Neuronal stem cell (in vitro differentiated cells): Measurements from ENCODE around the gene PEAR1.
A peak's percentile ranks its signal among the peaks of the same experiment; 100 is the strongest.

Experiments used
- DNase-seq: peaks from one replicate; pipeline ENCODE4 v3.0.0-alpha.2; 2013; ENCODE audit warnings: low spot score
- H2AFZ ChIP-seq: one replicate; pipeline ENCODE4 v1.6.1; 2013; ENCODE audit warnings: mild to moderate bottlenecking, low read length, inconsistent platforms
- H2AK5ac ChIP-seq: 2 replicates; pipeline ENCODE4 v1.6.1; 2013; ENCODE audit warnings: low read depth, mild to moderate bottlenecking, inconsistent platforms, low read length, moderate library complexity, mixed read lengths
- H2BK120ac ChIP-seq: 2 replicates; pipeline ENCODE4 v1.6.1; 2013; ENCODE audit warnings: low read depth, mild to moderate bottlenecking, inconsistent platforms, low read length, moderate library complexity, mixed read lengths
- H2BK12ac ChIP-seq: one replicate; pipeline ENCODE4 v1.6.1; 2013; ENCODE audit warnings: low read length, inconsistent platforms
- H2BK15ac ChIP-seq: 2 replicates; pipeline ENCODE4 v1.6.1; 2013; ENCODE audit warnings: mild to moderate bottlenecking, low read length, inconsistent platforms, mixed read lengths
- H2BK5ac ChIP-seq: one replicate; pipeline ENCODE4 v1.6.1; 2013; ENCODE audit warnings: inconsistent platforms, mild to moderate bottlenecking, low read length, moderate library complexity
- H3K14ac ChIP-seq: one replicate; pipeline ENCODE4 v1.6.1; 2013; ENCODE audit warnings: low read length, inconsistent platforms
- H3K18ac ChIP-seq: 2 replicates; pipeline ENCODE4 v1.6.1; 2013; ENCODE audit warnings: low read length, inconsistent platforms
- H3K23ac ChIP-seq: 2 replicates; pipeline ENCODE4 v1.6.1; 2013; ENCODE audit warnings: low read depth, mild to moderate bottlenecking, mixed read lengths, low read length, inconsistent platforms; ENCODE audit not compliant: poor library complexity
- H3K27ac ChIP-seq: replicated peaks from 3 replicates; pipeline ENCODE4 v1.5.1; 2013; ENCODE audit warnings: low read length, inconsistent platforms
- H3K27me3 ChIP-seq, 3 experiments: 2 replicates each; pipeline ENCODE4 v1.6.1; 2013; ENCODE audit warnings: low read length in 3 of 3, mild to moderate bottlenecking in 2 of 3, inconsistent platforms in 1 of 3, low read depth in 1 of 3, mixed read lengths in 1 of 3, moderate library complexity in 1 of 3; ENCODE audit not compliant: control insufficient read depth in 3 of 3, insufficient read depth in 3 of 3
- H3K36me3 ChIP-seq, 2 donors: replicated peaks in 1 of 2; 2 replicates each; pipeline ENCODE4 v1.6.1; 2013; ENCODE audit warnings: low read length in 2 of 2; ENCODE audit not compliant: control insufficient read depth in 2 of 2, insufficient read depth in 2 of 2
- H3K4ac ChIP-seq: 2 replicates; pipeline ENCODE4 v1.6.1; 2013; ENCODE audit warnings: inconsistent platforms, mild to moderate bottlenecking, low read length, moderate library complexity
- H3K4me1 ChIP-seq, 2 donors: 1 replicate in 1 of 2; 2 replicates in 1 of 2; pipeline ENCODE4 v1.6.1; 2013; ENCODE audit warnings: low read length in 2 of 2, low read depth in 1 of 2; ENCODE audit not compliant: control insufficient read depth in 2 of 2, insufficient read depth in 1 of 2
- H3K4me2 ChIP-seq: one replicate; pipeline ENCODE4 v1.6.1; 2013; ENCODE audit warnings: mild to moderate bottlenecking, low read length, inconsistent platforms; ENCODE audit not compliant: insufficient read depth, poor library complexity, severe bottlenecking
- H3K4me3 ChIP-seq, 2 donors: 2 replicates each; pipeline ENCODE4 v1.5.1; 2013; ENCODE audit warnings: low read length in 2 of 2, mild to moderate bottlenecking in 2 of 2, inconsistent platforms in 1 of 2, moderate library complexity in 1 of 2
- H3K79me1 ChIP-seq: one replicate; pipeline ENCODE4 v1.6.1; 2013; ENCODE audit warnings: low read depth, mild to moderate bottlenecking, inconsistent platforms, low read length, moderate library complexity
- H3K9ac ChIP-seq: one replicate; pipeline ENCODE4 v1.6.1; 2013; ENCODE audit warnings: mild to moderate bottlenecking, low read depth, low read length, inconsistent platforms; ENCODE audit not compliant: poor library complexity
- H3K9me3 ChIP-seq, 2 donors: replicated peaks in 1 of 2; 2 replicates each; pipeline versions ENCODE3 to v1.6.1; 2013; ENCODE audit warnings: low read length in 2 of 2, mild to moderate bottlenecking in 2 of 2, inconsistent platforms in 1 of 2, low read depth in 1 of 2, mixed read lengths in 1 of 2, moderate library complexity in 1 of 2; ENCODE audit not compliant: control insufficient read depth in 2 of 2, insufficient read depth in 1 of 2
- H4K8ac ChIP-seq: one replicate; pipeline ENCODE4 v1.6.1; 2013; ENCODE audit warnings: low read depth, mild to moderate bottlenecking, inconsistent platforms, low read length, moderate library complexity
- H4K91ac ChIP-seq: one replicate; pipeline ENCODE4 v1.6.1; 2013; ENCODE audit warnings: low read length, low read depth, mild to moderate bottlenecking, inconsistent platforms; ENCODE audit not compliant: poor library complexity
- WGBS, 2 donors: extraction: QIAGEN DNeasy Blood & Tissue Kit; methylation state at CpG; one replicate each; pipeline ENCODE4 v1.1.7; 2013; ENCODE audit warnings: missing lambda C conversion rate in 2 of 2, mixed read lengths in 1 of 2; ENCODE audit not compliant: insufficient read length in 2 of 2, insufficient replicate concordance in 1 of 2; ENCODE audit errors: extremely low coverage in 2 of 2; 5-methylcytosine and 5-hydroxymethylcytosine counted together

Gene PEAR1

DNA sequence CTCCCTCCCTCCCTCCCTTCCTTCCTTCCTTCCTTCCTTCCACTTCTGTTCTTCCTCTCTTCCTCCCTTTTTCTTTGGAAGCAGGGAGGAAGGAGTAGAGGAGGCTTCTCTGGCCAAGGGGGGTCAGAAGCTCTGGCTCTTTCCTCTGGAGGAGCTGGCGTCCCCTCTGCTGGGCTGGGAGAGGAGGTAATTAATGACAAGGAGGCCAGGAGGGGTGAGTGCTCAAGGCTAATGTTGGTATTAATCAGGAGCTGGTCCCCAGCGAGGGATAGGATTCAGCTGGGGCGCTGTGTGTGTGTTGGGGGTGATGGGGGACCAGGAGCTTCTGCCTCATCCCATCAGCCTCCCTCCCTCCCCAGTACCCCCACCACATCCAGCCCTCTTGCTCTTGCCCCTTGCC is 6.2 kb upstream of the PEAR1 start:
- Histone ChIP-seq H3K4me3 (no peak overlapping the region), H3K23ac (no peak overlapping the region), H2BK120ac (no peak overlapping the region), H3K4me2 (no peak overlapping the region), H2AK5ac (no peak overlapping the region), H3K18ac (no peak overlapping the region), H2BK15ac (no peak overlapping the region), H3K27me3 (peaks cover 0 to 77% (median 14%) of the 10 kb centered on the region in 3 experiments), H3K9ac (no peak overlapping the region), H4K8ac (no peak overlapping the region), H3K4ac (no peak overlapping the region), H3K14ac (no peak overlapping the region), H2AFZ (peak overlapping the region; percentile 7), H2BK5ac (no peak overlapping the region), H2BK12ac (no peak overlapping the region), H3K79me1 (no peaks in the 10 kb centered on the region), H3K27ac (no peak overlapping the region), H3K4me1 (peaks cover 5 to 23% of the 10 kb centered on the region in 2 donors), H3K9me3 (no peaks in the 10 kb centered on the region), H3K36me3 (no peaks in the 10 kb centered on the region), H4K91ac (no peak overlapping the region)
- WGBS, 2 donors: no CpG with 5 or more reads among the region's 3 CpGs
- DNase-seq: no peak

- Histone ChIP-seq H3K9ac (peak overlapping the region; percentile 56), H2BK5ac (no peak overlapping the region), H3K4me2 (no peak overlapping the region), H3K23ac (no peak overlapping the region), H3K4me1 (peaks cover 5 to 23% of the 10 kb centered on the region in 2 donors), H3K27me3 (peaks cover 0 to 75% (median 17%) of the 10 kb centered on the region in 3 experiments), H2AFZ (no peak overlapping the region), H2BK120ac (no peak overlapping the region), H3K14ac (no peak overlapping the region), H2BK12ac (no peak overlapping the region), H3K18ac (no peak overlapping the region), H3K9me3 (no peaks in the 10 kb centered on the region), H4K8ac (no peak overlapping the region), H3K79me1 (no peaks in the 10 kb centered on the region), H2AK5ac (peak overlapping the region; percentile 95), H4K91ac (no peak overlapping the region), H3K4me3 (no peak overlapping the region), H3K27ac (no peak overlapping the region), H3K36me3 (no peaks in the 10 kb centered on the region), H3K4ac (no peak overlapping the region), H2BK15ac (no peak overlapping the region)
- whole genome bisulfite sequencing, 2 donors: no CpG with 5 or more reads among the region's 6 CpGs
- DNase-seq: no peak
Observed at GRCh38 chr1:156887734-156888133, 5.8 kb upstream of the PEAR1 start.

DNA sequence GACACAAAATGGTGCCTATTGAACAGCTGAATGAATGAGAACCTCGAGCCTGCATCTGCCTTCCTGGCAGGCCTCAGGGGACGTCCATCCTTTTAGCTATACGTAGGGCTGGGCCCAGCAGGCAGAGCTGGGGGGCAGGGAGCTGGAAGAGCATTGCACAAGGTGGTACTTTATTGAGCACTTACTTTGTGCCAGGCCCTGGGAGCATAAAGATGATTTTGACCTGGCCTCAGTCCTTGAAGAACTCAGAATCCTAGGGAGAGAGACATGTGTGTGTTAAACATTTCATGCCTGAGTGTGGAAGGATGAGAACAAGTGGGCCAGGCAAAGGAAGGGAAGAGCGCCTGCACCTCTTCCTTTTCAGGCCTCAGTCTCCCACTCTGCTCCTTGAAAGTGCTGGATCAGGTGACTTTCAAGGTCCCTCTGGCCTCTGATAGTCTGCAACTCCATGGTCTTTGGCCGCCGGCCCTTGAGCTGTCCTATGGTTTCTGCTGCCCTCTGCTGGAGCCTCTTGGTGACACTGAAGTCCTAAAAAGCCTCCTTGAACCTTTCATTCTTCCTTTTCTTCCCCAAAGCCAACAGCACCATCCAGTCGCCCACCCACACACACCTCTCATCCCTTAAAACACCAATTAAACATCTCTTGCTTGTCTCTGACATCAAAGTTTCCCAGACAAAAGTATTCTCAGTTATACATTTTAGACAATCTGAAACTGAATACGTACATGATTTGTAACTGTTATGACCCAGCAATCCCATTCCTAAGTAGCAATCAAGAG is 3.5 kb upstream of the PEAR1 start:
- DNase-seq: peak; percentile 76
- Histone ChIP-seq H3K9ac (no peak overlapping the region), H3K4me2 (no peak overlapping the region), H2AK5ac (no peak overlapping the region), H4K8ac (peak overlapping the region; percentile 68), H3K4me1 (peaks cover 5 to 23% of the 10 kb centered on the region in 2 donors), H2BK12ac (no peak overlapping the region), H2BK15ac (no peak overlapping the region), H2BK120ac (no peak overlapping the region), H3K18ac (no peak overlapping the region), H3K27ac (no peak overlapping the region), H3K79me1 (no peaks in the 10 kb centered on the region), H3K4me3 (no peak overlapping the region), H3K27me3 (peaks cover 0 to 71% (median 28%) of the 10 kb centered on the region in 3 experiments), H3K4ac (no peak overlapping the region), H3K9me3 (no peaks in the 10 kb centered on the region), H2AFZ (peak overlapping the region; percentile 65), H3K23ac (no peak overlapping the region), H3K14ac (no peak overlapping the region), H2BK5ac (no peak overlapping the region), H3K36me3 (no peaks in the 10 kb centered on the region), H4K91ac (no peak overlapping the region)
- WGBS, 2 donors: 100% methylated on average over 1 of the region's 8 CpGs; no CpG with 5 or more reads in 1 of the 2 donors

GRCh38 chr1:156892190-156893047 is 1.1 kb upstream of the PEAR1 start:
- no peak overlapping the region for H3K14ac ChIP-seq

More at GRCh38 chr1:156892190-156893047, 1.1 kb upstream of the PEAR1 start:
- no peak overlapping the region for H4K91ac ChIP-seq
- no peak overlapping the region for H2BK12ac ChIP-seq
- no peak overlapping the region for H2AK5ac ChIP-seq
- no peak overlapping the region for H3K4me3 ChIP-seq
- peak; percentile 89 for DNase-seq
- no peak overlapping the region for H3K18ac ChIP-seq
- H4K8ac ChIP-seq: no peak overlapping the region
- H2BK5ac ChIP-seq: no peak overlapping the region
- H2AFZ ChIP-seq: peak overlapping the region; percentile 41
- H2BK120ac ChIP-seq: no peak overlapping the region
- no peak overlapping the region for H3K23ac ChIP-seq
- H3K9me3 ChIP-seq: no peaks in the 10 kb centered on the region
- H3K9ac ChIP-seq: no peak overlapping the region
- H3K4me2 ChIP-seq: peak overlapping the region; percentile 31
- H3K36me3 ChIP-seq: no peaks in the 10 kb centered on the region
- no peak overlapping the region for H3K4ac ChIP-seq
- H3K27me3 ChIP-seq: peaks cover 0 to 63% (median 28%) of the 10 kb centered on the region in 3 experiments
- H3K4me1 ChIP-seq: peaks cover 18 to 22% of the 10 kb centered on the region in 2 donors
- H3K27ac ChIP-seq: no peak overlapping the region
- WGBS, 2 donors: no CpG with 5 or more reads among the region's 48 CpGs
- no peak overlapping the region for H2BK15ac ChIP-seq
- no peaks in the 10 kb centered on the region for H3K79me1 ChIP-seq
